SK-N-MC (cell line): ENCODE measurements around the gene APBA1.

Experiments
- EZH2 ChIP-seq: fragments of 200-600 bp; sonication (generic); IDR thresholded peaks from one replicate; pipeline ENCODE4 v1.6.1; 2017; ENCODE audit warnings: antibody characterized with exemption
- POLR2AphosphoS5 ChIP-seq: IDR thresholded peaks from 2 replicates; pipeline ENCODE4 v1.6.1; 2012; ENCODE audit warnings: mild to moderate bottlenecking, low read depth, low read length, borderline replicate concordance

DNA sequence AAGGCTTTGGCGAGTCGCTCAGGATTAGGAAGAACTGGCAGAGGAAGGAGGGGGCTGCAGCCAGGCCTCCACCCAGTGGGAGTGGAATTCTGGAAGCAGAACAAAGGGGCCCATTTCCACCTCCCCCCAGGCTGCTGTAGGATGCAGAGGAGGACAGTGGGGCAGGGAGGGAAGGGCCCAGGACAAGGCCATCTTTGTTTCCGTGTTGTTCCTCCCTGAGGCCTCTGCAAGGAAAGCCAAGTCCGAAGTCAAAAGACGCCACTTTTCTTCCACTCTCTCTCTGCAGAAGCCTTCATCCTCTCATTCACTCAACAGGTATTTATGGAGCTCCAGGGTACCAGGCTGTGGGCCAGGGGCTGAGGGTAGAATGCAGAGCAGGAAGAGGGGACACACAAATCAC, 276.5 kb downstream of the APBA1 start:
- TF ChIP-seq POLR2AphosphoS5 (no peak), EZH2 (no peak)
